Left lobe of liver (tissue), 2 donors: ENCODE measurements around the gene CEP295NL. TPM values are rescaled to one million over a fixed set of nuclear protein-coding genes. Genes with fewer than 3 reads are reported as not detected.
"Not testable (repeated sequence)": the region's sequence is repeated elsewhere in the genome, so short reads cannot be mapped to it uniquely, and the experiment has no call there.

Experiments
- ATAC-seq: fragments of 200-7000 bp; cut with Tn5 transposase; one replicate; pipeline ENCODE4 v1.9.1; 2020; ENCODE audit warnings: mild to moderate bottlenecking, moderate library complexity
- DNase-seq: peaks from one replicate; pipeline ENCODE4 v3.0.0-alpha.2; 2020; ENCODE audit warnings: low spot score
- total RNA-seq: library from RNA; stranded (reverse); gene quantifications from one replicate; pipeline ENCODE4 v1.2.1, GENCODE V29; 2021
- donor health status: DM: no; HTN: no; CAD: no; lungs with moderate emphysema.
- donor health status: DM: no; HTN: yes; CAD: no.

CEP295NL gene
- total RNA-seq, 1 donor from 2014 or later, result 0.33 TPM

GRCh38 chr17:78873519-78874340 lies 29.3 kb downstream of the CEP295NL start:
- ATAC-seq (no peak), DNase-seq (no peak)

- ATAC-seq (no peak), DNase-seq (no peak)
Measured at GRCh38 chr17:78872486-78872885, 30.5 kb downstream of the CEP295NL start.

GRCh38 chr17:78870621-78871020 lies 32.4 kb downstream of the CEP295NL start:
- DNase-seq, result no peak
- no peak for ATAC-seq

GRCh38 chr17:78868391-78868790 lies 34.6 kb downstream of the CEP295NL start:
- no peak for ATAC-seq
- no peak for DNase-seq

GRCh38 chr17:78867046-78867445 lies 36.0 kb downstream of the CEP295NL start:
- not testable (repeated sequence) for DNase-seq, ATAC-seq

GRCh38 chr17:78865682-78866390 lies 37.2 kb downstream of the CEP295NL start:
- ATAC-seq (peak; percentile 99), DNase-seq (peak; percentile 88)

GRCh38 chr17:78864117-78864516 lies 38.9 kb downstream of the CEP295NL start:
- DNase-seq (no peak), ATAC-seq (no peak)

GRCh38 chr17:78862073-78863023 lies 40.7 kb downstream of the CEP295NL start:
- DNase-seq, result no peak

GRCh38 chr17:78861229-78861628 lies 41.8 kb downstream of the CEP295NL start:
- no peak for DNase-seq
- ATAC-seq, result no peak

More at GRCh38 chr17:78862073-78863023, 40.7 kb downstream of the CEP295NL start:
- ATAC-seq, result no peak

GRCh38 chr17:78859051-78859450 lies 44.0 kb downstream of the CEP295NL start:
- no peak for DNase-seq
- ATAC-seq, result no peak

- no peak for ATAC-seq
- DNase-seq, result no peak
Measured at GRCh38 chr17:78857266-78857665, 45.7 kb downstream of the CEP295NL start.

- DNase-seq (no peak), ATAC-seq (no peak)
Measured at GRCh38 chr17:78855561-78856165, 47.3 kb downstream of the CEP295NL start.

- DNase-seq, result no peak
- no peak for ATAC-seq
Measured at GRCh38 chr17:78854508-78854907, 48.5 kb downstream of the CEP295NL start.

GRCh38 chr17:78853926-78854394 lies 49.0 kb downstream of the CEP295NL start:
- ATAC-seq (no peak), DNase-seq (no peak)

GRCh38 chr17:78852709-78853121 lies 50.3 kb downstream of the CEP295NL start:
- ATAC-seq (peak; percentile 55), DNase-seq (no peak)

GRCh38 chr17:78849026-78849425 lies 54.0 kb downstream of the CEP295NL start:
- no peak for ATAC-seq
- DNase-seq, result no peak

- ATAC-seq (no peak), DNase-seq (no peak)
Measured at GRCh38 chr17:78847052-78847451, 55.9 kb downstream of the CEP295NL start.

- ATAC-seq, result no peak
- no peak for DNase-seq
Measured at GRCh38 chr17:78844301-78845005, 58.5 kb downstream of the CEP295NL start.

- ATAC-seq (no peak), DNase-seq (no peak)
Measured at GRCh38 chr17:78842881-78843565, 60.0 kb downstream of the CEP295NL start.
